Breast epithelium (tissue), 4 donors: Measurements from ENCODE around the gene NAALADL2. TPM values are rescaled to one million over a fixed set of nuclear protein-coding genes. Genes with fewer than 3 reads are reported as not detected.

Experiments
- DNase-seq, 2 donors: peaks; one replicate each; pipeline ENCODE4 v3.0.0-alpha.2; 2019; ENCODE audit warnings: low spot score in 2 of 2
- H3K27ac ChIP-seq, 2 donors: fragments of 200-600 bp; sonication (generic) in 1 of 2; one replicate each; pipeline ENCODE4 v1.5.1; 2016 to 2019; ENCODE audit warnings: mild to moderate bottlenecking in 1 of 2
- H3K27me3 ChIP-seq, 2 donors: fragments of 200-600 bp; sonication (generic) in 1 of 2; one replicate each; pipeline versions ENCODE4 v1.5.1 to v1.6.0; 2017 to 2019; ENCODE audit warnings: control low read depth in 1 of 2, mild to moderate bottlenecking in 1 of 2
- H3K36me3 ChIP-seq: fragments of 200-600 bp; one replicate; pipeline ENCODE4 v1.5.1; 2019
- H3K4me1 ChIP-seq, 2 donors: fragments of 200-600 bp; sonication (generic); one replicate each; pipeline ENCODE4 v1.5.1; 2016 to 2019; ENCODE audit warnings: control low read depth in 1 of 2
- H3K4me3 ChIP-seq, 3 donors: fragments of 200-600 bp; sonication (generic); 1 replicate in 2 of 3; 2 replicates in 1 of 3; pipeline ENCODE4 v1.5.1; 2016 to 2019; ENCODE audit warnings: mild to moderate bottlenecking in 3 of 3, moderate library complexity in 2 of 3
- H3K9me3 ChIP-seq, 2 donors: fragments of 200-600 bp; sonication (generic) in 1 of 2; one replicate each; pipeline ENCODE4 v1.5.1; 2016 to 2019; ENCODE audit warnings: control low read depth in 1 of 2
- CTCF ChIP-seq, 3 donors: fragments of 450-650 bp; IDR thresholded peaks; one replicate each; pipeline ENCODE4 v1.5.1; 2016 to 2017; ENCODE audit warnings: antibody characterized with exemption in 3 of 3, mild to moderate bottlenecking in 3 of 3, moderate library complexity in 3 of 3
- POLR2A ChIP-seq: fragments of 450-650 bp; IDR thresholded peaks from one replicate; pipeline ENCODE4 v1.6.1; 2016; ENCODE audit warnings: antibody characterized with exemption, mild to moderate bottlenecking, moderate library complexity
- POLR2AphosphoS5 ChIP-seq, 3 donors: sonication (generic); formaldehyde crosslinking; IDR thresholded peaks; one replicate each; pipeline ENCODE4 v1.6.1; 2017; ENCODE audit warnings: antibody characterized with exemption in 3 of 3
- intact Hi-C: fragments of 100-400 bp; cut with DNase I; formaldehyde crosslinking; loops from one replicate; pipeline ENCODE4 v1.15.1; 2023; ENCODE audit warnings: low total_unique reads
- total RNA-seq, 3 donors: library from RNA; depleted of rRNA; stranded (reverse); fragments of >200 nt; gene quantifications; one replicate each; pipeline ENCODE4 v1.1.0, GENCODE V29; 2016

Gene NAALADL2
- total RNA-seq, 3 donors from 2014 or later: 12.0 to 69.5 (median 53.9) TPM

DNA sequence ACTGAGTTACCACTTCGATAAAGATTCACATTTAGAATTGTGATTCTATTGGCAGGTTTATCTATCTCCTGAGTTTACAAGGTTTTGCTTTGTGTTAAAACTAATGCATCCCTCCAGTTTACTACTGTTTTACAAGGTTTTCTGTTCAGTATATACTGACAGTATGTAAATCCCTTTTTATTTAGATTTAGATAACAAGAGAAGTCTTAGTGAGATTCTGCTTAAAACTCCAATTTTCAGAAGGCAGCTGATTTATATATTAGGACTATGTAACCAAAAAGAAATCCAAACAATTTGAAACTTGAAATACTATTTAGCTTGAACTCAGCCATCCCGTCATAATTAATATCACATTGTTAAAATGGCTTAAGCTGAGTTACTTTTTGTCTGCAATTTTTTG is 619.2 kb downstream of the NAALADL2 start:
- intact Hi-C loops: no loop called here
- Histone ChIP-seq H3K36me3 (no peaks in the 10 kb centered on the region), H3K4me1 (no peaks in the 10 kb centered on the region), H3K4me3 (no peak overlapping the region), H3K27me3 (no peaks in the 10 kb centered on the region), H3K9me3 (no peaks in the 10 kb centered on the region), H3K27ac (no peak overlapping the region)
- TF ChIP-seq POLR2A (no peak), POLR2AphosphoS5 (IDR thresholded peaks at IDR 0.05) (no peak), CTCF (IDR thresholded peaks at IDR 0.05) (no peak)
- no peak for DNase-seq

- H3K4me1 ChIP-seq: no peaks in the 10 kb centered on the region
- H3K4me3 ChIP-seq: no peak overlapping the region
- TF ChIP-seq POLR2AphosphoS5 (IDR thresholded peaks at IDR 0.05): no peak
- TF ChIP-seq POLR2A: no peak
- no peak for TF ChIP-seq CTCF (IDR thresholded peaks at IDR 0.05)
- no peaks in the 10 kb centered on the region for H3K27me3 ChIP-seq
- no peaks in the 10 kb centered on the region for H3K36me3 ChIP-seq
- intact Hi-C loops: no loop called here
- DNase-seq: no peak
- H3K9me3 ChIP-seq: no peaks in the 10 kb centered on the region
- no peak overlapping the region for H3K27ac ChIP-seq
Measured at GRCh38 chr3:175479175-175479574, 620.0 kb downstream of the NAALADL2 start.

GRCh38 chr3:175479800-175480199 is 620.7 kb downstream of the NAALADL2 start:
- Histone ChIP-seq H3K4me1 (no peaks in the 10 kb centered on the region), H3K9me3 (no peaks in the 10 kb centered on the region), H3K27me3 (no peaks in the 10 kb centered on the region), H3K4me3 (no peak overlapping the region), H3K36me3 (no peaks in the 10 kb centered on the region), H3K27ac (no peak overlapping the region)
- no peak for DNase-seq
- no peak for TF ChIP-seq CTCF (IDR thresholded peaks at IDR 0.05)
- TF ChIP-seq POLR2AphosphoS5 (IDR thresholded peaks at IDR 0.05): no peak
- no peak for TF ChIP-seq POLR2A
- intact Hi-C loops: no loop called here

DNA sequence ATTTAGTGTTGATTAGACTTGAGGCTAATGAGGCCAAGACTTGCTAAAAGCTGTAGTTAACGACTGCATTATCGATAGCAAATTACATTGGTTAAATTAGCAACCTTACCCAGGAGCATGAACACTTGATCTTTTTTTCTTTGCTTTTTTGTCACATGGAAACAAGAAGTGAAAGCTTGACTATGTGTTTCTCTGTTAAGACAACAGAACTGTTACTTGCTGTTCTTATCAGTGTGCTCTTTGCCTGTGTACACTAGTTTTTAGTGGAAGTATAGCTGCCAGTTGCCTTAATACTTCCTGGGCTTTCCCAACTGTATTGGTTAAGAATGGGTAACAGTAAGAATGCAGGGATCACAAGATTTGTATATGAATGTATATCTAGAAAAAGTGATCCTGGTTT is 625.5 kb downstream of the NAALADL2 start:
- no peaks in the 10 kb centered on the region for H3K4me1 ChIP-seq
- H3K27me3 ChIP-seq: no peaks in the 10 kb centered on the region
- no peak for TF ChIP-seq POLR2AphosphoS5 (IDR thresholded peaks at IDR 0.05)
- no peak for TF ChIP-seq POLR2A
- no peak for TF ChIP-seq CTCF (IDR thresholded peaks at IDR 0.05)
- DNase-seq: no peak
- no peak overlapping the region for H3K4me3 ChIP-seq
- intact Hi-C loops: no loop called here
- H3K27ac ChIP-seq: no peak overlapping the region
- no peaks in the 10 kb centered on the region for H3K36me3 ChIP-seq
- H3K9me3 ChIP-seq: no peaks in the 10 kb centered on the region

DNA sequence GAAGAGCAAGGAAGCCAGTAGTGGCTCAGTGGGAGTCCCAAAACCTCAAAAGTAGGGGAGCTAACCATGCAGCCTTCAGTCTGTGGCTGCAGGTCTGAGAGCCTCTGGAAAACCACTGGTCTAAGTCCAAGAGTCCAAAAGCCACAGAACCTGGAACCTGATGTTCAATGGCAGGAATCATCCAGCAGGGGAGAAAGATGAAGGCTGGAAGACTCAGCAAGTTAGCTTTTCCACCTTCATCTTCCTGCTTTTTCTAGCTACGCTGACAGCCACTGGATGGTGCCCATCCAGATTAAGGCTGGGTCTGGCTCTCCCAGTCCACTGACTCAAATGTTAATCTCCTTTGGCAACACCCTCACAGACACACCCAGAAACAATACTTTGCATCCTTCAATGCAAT is 626.3 kb downstream of the NAALADL2 start:
- Histone ChIP-seq H3K36me3 (no peaks in the 10 kb centered on the region), H3K27ac (no peak overlapping the region), H3K4me3 (no peak overlapping the region), H3K27me3 (no peaks in the 10 kb centered on the region), H3K4me1 (no peaks in the 10 kb centered on the region), H3K9me3 (no peaks in the 10 kb centered on the region)
- TF ChIP-seq CTCF (IDR thresholded peaks at IDR 0.05): no peak
- TF ChIP-seq POLR2AphosphoS5 (IDR thresholded peaks at IDR 0.05): no peak
- TF ChIP-seq POLR2A: no peak
- DNase-seq: no peak
- intact Hi-C loops: no loop called here
